Measurements from ENCODE around the gene ZNF584. TPM values are rescaled to one million over a fixed set of nuclear protein-coding genes. Genes with fewer than 3 reads are reported as not detected.

Gene ZNF584
- total RNA-seq, 2 experiments from 2014 or later = 9.8 to 10.4 TPM

GRCh38 chr19:58453743-58454142 lies 45.3 kb downstream of the ZNF584 start:
- TF ChIP-seq EZH2phosphoT487 (IDR thresholded peaks at IDR 0.05; ENCODE audit: borderline replicate concordance, low read depth, low read length) = no peak
- TF ChIP-seq CTCF (conservative IDR thresholded peaks at IDR 0.05; ENCODE audit: low read length) = no peak
- H3K9me3 ChIP-seq (ENCODE audit: low read length) = peaks cover 19% of the 10 kb centered on the region; the same call in 1 of the 2 replicates
- no TSS peak for BruUV-seq (replicated peaks)
- H3K4me3 ChIP-seq (ENCODE audit: low read depth, low read length, poor library complexity, severe bottlenecking) = no peak overlapping the region
- H3K36me3 ChIP-seq (ENCODE audit: insufficient read depth, low read length) = peaks cover 5% of the 10 kb centered on the region
- DNase-seq (ENCODE audit: low spot score) = no peak
- CTCF ChIA-PET (ENCODE audit: unreplicated experiment) = no interaction called here
- H3K27ac ChIP-seq (ENCODE audit: low read depth, low read length, poor library complexity, severe bottlenecking) = no peak overlapping the region
- no peaks in the 10 kb centered on the region for H3K9me2 ChIP-seq (ENCODE audit: insufficient read depth, low read length)
- H2AFZ ChIP-seq (ENCODE audit: low read length) = no peak overlapping the region
- intact Hi-C loops (cut with micrococcal nuclease; ENCODE audit: unreplicated experiment) = no loop called here
- POLR2A ChIA-PET = no interaction called here
- no peaks in the 10 kb centered on the region for H3K4me1 ChIP-seq (ENCODE audit: insufficient read depth, low read length, poor library complexity, severe bottlenecking)
- H4K20me1 ChIP-seq (ENCODE audit: insufficient read depth, low read length) = no peaks in the 10 kb centered on the region
- H3K4me2 ChIP-seq (ENCODE audit: low read length) = no peak overlapping the region
- no peaks in the 10 kb centered on the region for H3K79me2 ChIP-seq (ENCODE audit: insufficient read depth, low read depth, low read length)

GRCh38 chr19:58455306-58455705 lies 46.9 kb downstream of the ZNF584 start:
- no peak for DNase-seq (ENCODE audit: low spot score)
- intact Hi-C loops (cut with micrococcal nuclease; ENCODE audit: unreplicated experiment) = no loop called here
- peaks cover 5% of the 10 kb centered on the region for H3K36me3 ChIP-seq (ENCODE audit: insufficient read depth, low read length)
- no peak overlapping the region for H3K27ac ChIP-seq (ENCODE audit: low read depth, low read length, poor library complexity, severe bottlenecking)
- POLR2A ChIA-PET = no interaction called here
- no peak overlapping the region for H2AFZ ChIP-seq (ENCODE audit: low read length)
- TF ChIP-seq CTCF (conservative IDR thresholded peaks at IDR 0.05; ENCODE audit: low read length) (no peak), EZH2phosphoT487 (IDR thresholded peaks at IDR 0.05; ENCODE audit: borderline replicate concordance, low read depth, low read length) (no peak)
- H3K9me2 ChIP-seq (ENCODE audit: insufficient read depth, low read length) = no peaks in the 10 kb centered on the region
- no peak overlapping the region for H3K4me3 ChIP-seq (ENCODE audit: low read depth, low read length, poor library complexity, severe bottlenecking)
- H4K20me1 ChIP-seq (ENCODE audit: insufficient read depth, low read length) = no peaks in the 10 kb centered on the region
- no peaks in the 10 kb centered on the region for H3K4me1 ChIP-seq (ENCODE audit: insufficient read depth, low read length, poor library complexity, severe bottlenecking)
- no peak overlapping the region for H3K4me2 ChIP-seq (ENCODE audit: low read length)
- H3K79me2 ChIP-seq (ENCODE audit: insufficient read depth, low read depth, low read length) = no peaks in the 10 kb centered on the region
- CTCF ChIA-PET (ENCODE audit: unreplicated experiment) = no interaction called here
- BruUV-seq (replicated peaks) = no TSS peak
- peaks cover 4% of the 10 kb centered on the region; the same call in 1 of the 2 replicates for H3K9me3 ChIP-seq (ENCODE audit: low read length)

GRCh38 chr19:58456111-58456510 lies 47.7 kb downstream of the ZNF584 start:
- BruUV-seq (replicated peaks) = no TSS peak
- ChIA-PET CTCF (ENCODE audit: unreplicated experiment) (no interaction called here), POLR2A (no interaction called here)
- Histone ChIP-seq H3K4me3 (ENCODE audit: low read depth, low read length, poor library complexity, severe bottlenecking) (no peak overlapping the region), H3K79me2 (ENCODE audit: insufficient read depth, low read depth, low read length) (no peaks in the 10 kb centered on the region), H4K20me1 (ENCODE audit: insufficient read depth, low read length) (no peaks in the 10 kb centered on the region), H3K9me2 (ENCODE audit: insufficient read depth, low read length) (no peaks in the 10 kb centered on the region), H3K4me1 (ENCODE audit: insufficient read depth, low read length, poor library complexity, severe bottlenecking) (no peaks in the 10 kb centered on the region), H2AFZ (ENCODE audit: low read length) (no peak overlapping the region), H3K36me3 (ENCODE audit: insufficient read depth, low read length) (peaks cover 5% of the 10 kb centered on the region), H3K27ac (ENCODE audit: low read depth, low read length, poor library complexity, severe bottlenecking) (no peak overlapping the region), H3K9me3 (ENCODE audit: low read length) (no peaks in the 10 kb centered on the region), H3K4me2 (ENCODE audit: low read length) (no peak overlapping the region)
- no peak for DNase-seq (ENCODE audit: low spot score)
- no peak for TF ChIP-seq EZH2phosphoT487 (IDR thresholded peaks at IDR 0.05; ENCODE audit: borderline replicate concordance, low read depth, low read length)
- TF ChIP-seq CTCF (conservative IDR thresholded peaks at IDR 0.05; ENCODE audit: low read length) = no peak
- intact Hi-C loops (cut with micrococcal nuclease; ENCODE audit: unreplicated experiment) = no loop called here

Data from OCI-LY7 (cell line).